ACHN (cell line): ENCODE results near the gene PLAAT5.
"Not testable (repeated sequence)": the region's sequence is repeated elsewhere in the genome, so short reads cannot be mapped to it uniquely, and the experiment has no call there.

Experiments used
- DNase-seq: peaks from one replicate; pipeline ENCODE4 v3.0.0-alpha.2; 2015
- in situ Hi-C: cut with HindIII; loops from 2 replicates; pipeline ENCODE4 v1.10.0; 2017; ENCODE audit warnings: low sequenced_read_pairs, low pct_ligation_motif_present, low pct_unique_long_range_greater_than_20kb

PLAAT5 gene

GRCh38 chr11:63492441-63492840 lies 1.5 kb upstream of the PLAAT5 start:
- DNase-seq, result no peak
- in situ Hi-C loops, result no loop called here

DNA sequence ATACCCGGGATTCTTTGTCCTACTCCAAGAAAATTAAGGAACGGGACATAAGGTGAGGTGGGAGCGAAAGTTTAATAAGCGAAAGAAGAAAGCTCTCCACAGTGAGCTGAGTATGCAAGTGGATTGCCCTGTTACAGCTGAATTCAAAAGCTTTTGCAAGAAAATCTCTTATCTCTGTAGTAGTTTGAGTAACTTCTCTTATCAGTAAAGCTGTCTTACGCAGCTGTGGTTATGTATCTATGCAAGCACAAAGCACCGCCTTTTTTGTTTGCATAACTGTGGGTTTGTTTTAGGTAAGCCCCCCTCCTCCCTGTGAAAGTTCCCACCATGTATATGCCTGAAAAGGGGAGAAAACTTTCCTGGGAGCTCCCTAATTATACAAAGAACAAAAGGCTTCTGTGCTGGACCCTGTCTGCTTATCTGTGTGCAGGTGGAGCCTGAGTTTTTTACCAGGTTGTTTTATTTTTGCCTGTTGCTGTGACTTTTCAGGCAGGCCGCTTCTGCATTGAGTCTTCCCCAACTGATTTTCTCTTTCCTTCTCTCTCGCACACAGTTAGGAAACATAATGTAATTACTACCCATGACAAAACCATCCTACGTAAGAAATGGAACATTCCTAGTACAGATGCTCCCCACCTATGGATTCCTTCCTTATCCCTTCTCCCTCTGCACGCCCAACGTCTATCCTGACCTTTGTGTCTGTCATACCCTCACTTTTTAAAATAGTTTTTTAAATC lies 837 bp upstream of the PLAAT5 start:
- DNase-seq, result no peak
- in situ Hi-C loops, result no loop called here

DNA sequence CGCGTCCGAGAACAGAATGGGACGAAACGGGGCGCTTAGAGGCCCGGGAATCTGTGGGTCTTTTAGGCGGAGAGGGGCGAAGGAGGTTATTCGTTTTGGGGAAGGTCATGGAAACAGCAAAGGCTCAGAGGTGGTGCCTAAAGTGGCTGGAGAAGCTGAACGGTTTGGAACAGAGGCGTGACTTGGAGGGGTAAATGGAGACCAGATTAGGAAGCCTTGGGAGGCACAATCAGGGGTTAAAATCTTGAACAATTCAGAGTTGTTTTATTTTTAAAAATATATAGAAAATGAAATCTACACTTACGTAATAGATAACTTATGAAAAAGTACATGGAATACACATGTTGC lies 247 bp upstream of the PLAAT5 start:
- no peak for DNase-seq
- in situ Hi-C loops, result no loop called here

GRCh38 chr11:63489879-63490278 lies 1.1 kb downstream of the PLAAT5 start:
- in situ Hi-C loops, result no loop called here

DNA sequence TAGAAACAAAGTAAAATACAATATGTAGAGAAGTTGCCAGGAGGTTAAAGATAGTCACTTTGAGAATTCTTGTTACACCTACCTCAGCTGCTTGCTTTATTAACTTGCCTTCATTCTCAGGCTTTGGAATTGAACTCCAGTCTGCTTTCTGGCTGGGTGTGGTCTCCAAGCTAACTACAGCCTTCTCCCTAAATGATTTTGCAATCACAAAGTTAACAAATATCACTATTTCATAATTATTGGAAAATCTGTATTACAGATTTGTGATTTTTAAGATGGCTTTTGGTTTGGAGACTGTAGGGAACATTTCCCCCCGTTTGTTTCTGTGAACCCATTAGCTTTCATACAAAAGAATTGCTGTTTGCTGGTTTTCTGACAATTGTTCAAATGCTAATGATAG lies 2.2 kb downstream of the PLAAT5 start:
- in situ Hi-C loops, result no loop called here
- DNase-seq, result no peak

More at GRCh38 chr11:63489879-63490278, 1.1 kb downstream of the PLAAT5 start:
- no peak for DNase-seq

GRCh38 chr11:63485777-63486176 lies 5.2 kb downstream of the PLAAT5 start:
- in situ Hi-C loops, result no loop called here
- DNase-seq, result no peak

DNA sequence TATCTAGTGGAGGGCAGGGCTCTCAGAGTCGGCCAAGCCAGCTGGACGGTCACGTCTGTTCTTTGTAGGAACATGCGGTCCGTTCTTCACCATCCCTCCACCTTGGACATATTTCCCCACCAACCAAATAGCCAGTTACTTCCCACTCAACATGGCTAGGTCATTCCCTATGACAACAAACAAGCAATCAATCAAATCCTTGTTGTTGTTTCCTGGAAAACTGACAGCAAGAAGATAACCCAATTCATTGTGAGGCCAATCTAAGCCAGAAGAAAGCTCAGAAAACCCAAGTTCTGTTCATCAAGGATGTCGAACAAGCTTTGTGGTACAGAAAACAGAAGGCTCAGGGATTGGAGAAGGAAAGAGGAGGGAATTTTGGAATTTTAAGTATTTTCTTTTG lies 10.9 kb downstream of the PLAAT5 start:
- in situ Hi-C loops, result no loop called here
- no peak for DNase-seq

- DNase-seq, result peak; percentile 79
- in situ Hi-C loops, result no loop called here
These were observed 12.1 kb downstream of the PLAAT5 start for GRCh38 chr11:63478896-63479295.

DNA sequence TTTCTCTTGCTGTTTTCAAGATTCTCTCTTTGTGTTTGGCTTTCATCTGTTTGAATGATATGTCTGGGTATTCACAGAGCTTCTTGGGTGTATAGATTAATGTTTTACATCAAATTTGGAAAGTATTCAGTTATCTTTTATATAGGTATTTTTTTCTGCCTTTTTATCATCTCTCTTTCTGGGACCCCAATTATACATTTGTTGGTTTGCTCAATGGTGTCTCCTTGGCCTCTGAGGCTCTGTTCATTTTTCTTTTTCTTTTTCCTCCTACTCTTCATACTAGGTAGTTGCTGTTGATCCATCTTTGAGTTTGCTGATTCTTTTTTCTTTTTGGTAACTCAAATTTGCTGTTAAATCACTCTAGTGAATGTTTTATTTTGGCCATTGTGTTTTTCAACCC lies 14.3 kb downstream of the PLAAT5 start:
- DNase-seq, result no peak
- in situ Hi-C loops, result no loop called here

DNA sequence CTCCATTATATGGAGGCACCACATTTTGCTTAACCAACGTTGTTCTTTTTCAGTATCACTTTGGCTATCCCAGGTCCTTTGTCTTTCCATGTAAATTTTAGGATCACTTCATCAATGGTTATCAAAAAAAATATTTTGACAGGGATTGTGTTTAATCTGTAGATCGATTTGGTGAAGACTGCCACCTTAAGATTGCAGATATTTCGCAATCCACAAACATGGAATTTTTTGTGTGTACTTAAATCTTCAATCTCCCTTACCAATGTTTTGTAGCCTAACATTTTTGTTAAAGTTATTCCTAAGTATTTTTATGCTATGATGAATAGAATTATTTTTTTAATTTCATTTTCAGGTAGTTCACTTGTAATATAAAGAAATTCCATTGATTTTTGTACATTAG lies 18.6 kb downstream of the PLAAT5 start:
- in situ Hi-C loops, result no loop called here
- DNase-seq, result no peak

DNA sequence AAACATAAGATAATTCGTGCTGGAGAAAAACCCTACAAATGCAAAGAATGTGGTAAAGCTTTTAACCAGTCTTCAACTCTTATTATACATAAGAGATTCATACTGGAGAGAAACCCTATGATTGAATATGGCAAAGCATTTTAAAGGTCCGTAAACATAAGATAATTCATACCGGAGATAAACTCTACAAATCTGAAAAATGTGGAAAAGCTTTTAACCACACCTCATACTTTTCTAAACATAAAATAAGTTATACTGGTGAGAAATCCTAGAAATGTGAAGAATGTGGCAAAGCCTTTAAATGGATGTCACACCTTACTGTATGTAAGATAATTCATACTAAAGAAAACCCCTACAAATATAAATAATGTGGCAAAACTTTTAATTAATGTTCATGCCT lies 20.7 kb downstream of the PLAAT5 start:
- in situ Hi-C loops, result no loop called here
- no peak for DNase-seq

DNA sequence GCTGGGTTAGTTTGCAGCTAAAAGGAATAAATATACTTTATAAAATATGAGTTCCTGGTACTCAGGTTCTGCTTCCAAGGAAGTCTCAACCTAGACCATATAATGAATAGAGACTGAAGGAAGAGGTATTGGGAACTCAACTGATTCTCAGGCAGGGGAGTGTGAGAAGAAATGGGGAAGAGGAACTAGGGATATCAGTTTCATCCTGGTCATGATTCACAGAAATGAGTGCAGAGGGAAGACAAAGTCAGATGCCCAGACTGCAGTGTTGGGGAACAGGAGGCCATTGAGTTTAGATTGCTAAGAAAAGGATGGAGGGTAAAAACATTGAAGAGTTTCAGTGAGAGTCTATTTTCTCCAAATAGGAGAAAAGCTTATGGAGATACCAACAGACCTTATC lies 28.8 kb downstream of the PLAAT5 start:
- in situ Hi-C loops, result no loop called here
- no peak for DNase-seq

DNA sequence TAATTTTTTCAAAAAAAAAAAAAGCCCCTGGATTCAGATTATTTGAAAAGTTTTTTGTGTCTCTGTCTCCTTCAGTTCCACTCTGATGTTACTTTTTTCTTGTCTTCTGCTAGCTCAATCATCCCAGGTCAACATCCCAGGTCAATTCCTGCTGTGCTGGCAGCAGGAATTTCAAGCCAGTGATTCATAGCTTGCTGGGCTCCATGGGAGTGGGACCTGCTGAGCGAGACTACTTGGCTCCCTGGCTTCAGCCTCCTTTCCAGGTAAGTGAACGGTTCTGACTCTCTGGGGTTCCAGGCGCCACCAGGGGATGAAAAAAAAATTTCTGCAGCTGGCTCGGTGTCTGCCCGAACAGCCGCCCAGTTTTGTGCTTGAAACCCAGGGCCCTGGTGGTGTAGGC lies 31.4 kb downstream of the PLAAT5 start:
- in situ Hi-C loops, result no loop called here
- no peak for DNase-seq

GRCh38 chr11:63448646-63449045 lies 42.3 kb downstream of the PLAAT5 start:
- no peak for DNase-seq
- in situ Hi-C loops, result no loop called here

- DNase-seq, result no peak
- in situ Hi-C loops, result no loop called here
These were observed 45.2 kb downstream of the PLAAT5 start for GRCh38 chr11:63445720-63446119.

GRCh38 chr11:63445118-63445517 lies 45.8 kb downstream of the PLAAT5 start:
- DNase-seq, result no peak
- in situ Hi-C loops, result no loop called here

DNA sequence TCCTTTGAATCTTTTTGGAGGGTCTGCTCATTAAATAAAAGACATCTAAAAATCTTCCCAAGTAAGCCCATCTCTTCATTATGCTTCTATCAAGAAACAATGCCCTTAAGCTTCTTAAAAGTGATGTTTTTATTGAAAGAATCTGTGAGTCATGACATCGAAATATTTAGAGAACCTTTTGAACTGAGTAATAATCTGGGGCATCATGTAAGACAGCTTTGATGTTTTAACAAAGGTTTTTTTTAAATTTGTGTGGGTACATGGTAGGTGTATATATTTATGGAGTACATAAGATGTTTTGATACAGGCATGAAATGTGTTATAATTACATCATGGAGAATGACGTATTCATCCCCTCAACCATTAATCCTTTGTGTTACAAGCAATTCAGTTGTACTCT lies 46.8 kb downstream of the PLAAT5 start:
- in situ Hi-C loops, result no loop called here
- DNase-seq, result no peak

DNA sequence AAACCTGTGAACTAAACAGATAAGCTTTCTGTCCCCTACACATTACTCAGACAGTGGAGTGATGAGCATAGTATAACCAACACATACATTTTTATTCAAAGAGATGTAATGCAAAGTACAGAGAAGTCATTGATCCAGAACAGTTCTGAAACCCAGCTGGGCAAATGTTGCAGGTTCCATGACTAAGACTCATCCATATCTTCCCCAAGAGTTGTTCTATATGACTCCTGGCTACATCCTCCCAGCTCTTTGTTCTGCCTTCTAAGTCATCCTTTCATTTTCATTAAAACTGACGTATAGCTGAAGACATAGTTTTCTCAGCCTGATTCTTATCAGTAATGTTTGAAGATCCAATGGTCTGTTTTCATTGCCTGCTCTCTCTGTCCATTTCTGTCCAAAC lies 47.3 kb downstream of the PLAAT5 start:
- in situ Hi-C loops, result no loop called here
- no peak for DNase-seq

DNA sequence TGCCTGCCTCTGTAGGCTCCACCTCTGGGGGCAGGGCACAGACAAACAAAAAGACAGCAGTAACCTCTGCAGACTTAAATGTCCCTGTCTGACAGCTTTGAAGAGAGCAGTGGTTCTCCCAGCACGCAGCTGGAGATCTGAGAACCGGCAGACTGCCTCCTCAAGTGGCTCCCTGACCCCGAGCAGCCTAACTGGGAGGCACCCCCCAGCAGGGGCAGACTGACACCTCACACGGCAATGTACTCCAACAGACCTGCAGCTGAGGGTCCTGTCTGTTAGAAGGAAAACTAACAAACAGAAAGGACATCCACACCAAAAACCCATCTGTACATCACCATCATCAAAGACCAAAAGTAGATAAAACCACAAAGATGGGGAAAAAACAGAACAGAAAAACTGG lies 55.1 kb downstream of the PLAAT5 start:
- DNase-seq, in situ Hi-C loops: not testable (repeated sequence)

- in situ Hi-C loops, DNase-seq: not testable (repeated sequence)
These were observed 55.6 kb downstream of the PLAAT5 start for GRCh38 chr11:63435351-63435750.

DNA sequence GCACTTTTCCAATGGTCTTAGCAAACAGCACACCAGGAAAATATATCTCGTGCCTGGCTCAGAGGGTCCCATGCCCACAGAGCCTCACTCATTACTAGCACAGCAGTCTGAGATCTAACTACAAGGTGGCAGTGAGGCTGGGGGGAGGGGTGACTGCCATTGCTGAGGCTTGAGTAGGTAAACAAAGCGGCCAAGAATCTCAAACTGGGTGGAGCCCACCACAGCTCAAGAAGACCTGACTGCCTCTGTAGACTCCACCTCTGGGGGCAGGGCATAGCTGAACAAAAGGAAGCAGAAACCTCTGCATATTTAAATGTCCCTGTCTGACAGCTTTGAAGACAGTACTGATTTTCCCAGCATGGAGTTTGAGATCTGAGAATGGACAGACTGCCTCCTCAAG lies 60.2 kb downstream of the PLAAT5 start:
- DNase-seq, in situ Hi-C loops: not testable (repeated sequence)
